Coronary artery (tissue), 2 donors: ENCODE data around the gene SH3PXD2B.

ENCODE experiments used
- DNase-seq: peaks from one replicate; pipeline ENCODE4 v3.0.0-alpha.2; 2017; ENCODE audit warnings: low spot score
- H3K27ac ChIP-seq, 2 donors: fragments of 200-600 bp; sonication (generic); one replicate each; pipeline ENCODE4 v1.5.1; 2016 to 2019
- H3K4me3 ChIP-seq: fragments of 200-600 bp; sonication (generic); 2 replicates; pipeline ENCODE4 v1.5.1; 2016; ENCODE audit warnings: mild to moderate bottlenecking, moderate library complexity
- CTCF ChIP-seq: fragments of 200-600 bp; sonication (generic); IDR thresholded peaks from one replicate; pipeline ENCODE4 v1.5.1; 2019; ENCODE audit warnings: antibody characterized with exemption

The SH3PXD2B gene

GRCh38 chr5:172311605-172312004 is 142.7 kb downstream of the SH3PXD2B start:
- DNase-seq = no peak
- TF ChIP-seq CTCF = no peak
- Histone ChIP-seq H3K27ac (no peak overlapping the region), H3K4me3 (no peak overlapping the region)

- no peak for DNase-seq
- no peak overlapping the region for H3K27ac ChIP-seq
- no peak overlapping the region for H3K4me3 ChIP-seq
- no peak for TF ChIP-seq CTCF
These were observed 143.3 kb downstream of the SH3PXD2B start for GRCh38 chr5:172311026-172311425.

- no peak overlapping the region for H3K27ac ChIP-seq
- H3K4me3 ChIP-seq = no peak overlapping the region
- DNase-seq = no peak
- no peak for TF ChIP-seq CTCF
These were observed 148.9 kb downstream of the SH3PXD2B start for GRCh38 chr5:172305380-172305779.

- Histone ChIP-seq H3K27ac (no peak overlapping the region), H3K4me3 (no peak overlapping the region)
- no peak for TF ChIP-seq CTCF
- no peak for DNase-seq
These were observed 150.6 kb downstream of the SH3PXD2B start for GRCh38 chr5:172303572-172304335.

- Histone ChIP-seq H3K27ac (no peak overlapping the region), H3K4me3 (no peak overlapping the region)
- TF ChIP-seq CTCF = no peak
- no peak for DNase-seq
These were observed 151.2 kb downstream of the SH3PXD2B start for GRCh38 chr5:172303162-172303561.

- H3K27ac ChIP-seq = no peak overlapping the region
- no peak for DNase-seq
- no peak overlapping the region for H3K4me3 ChIP-seq
- no peak for TF ChIP-seq CTCF
These were observed 152.1 kb downstream of the SH3PXD2B start for GRCh38 chr5:172302047-172302710.
